ENCODE results near the gene CATSPER4. TPM values are rescaled to one million over a fixed set of nuclear protein-coding genes. Genes with fewer than 3 reads are reported as not detected.

Gene CATSPER4
- total RNA-seq, 1 experiment from 2014 or later, result not detected

DNA sequence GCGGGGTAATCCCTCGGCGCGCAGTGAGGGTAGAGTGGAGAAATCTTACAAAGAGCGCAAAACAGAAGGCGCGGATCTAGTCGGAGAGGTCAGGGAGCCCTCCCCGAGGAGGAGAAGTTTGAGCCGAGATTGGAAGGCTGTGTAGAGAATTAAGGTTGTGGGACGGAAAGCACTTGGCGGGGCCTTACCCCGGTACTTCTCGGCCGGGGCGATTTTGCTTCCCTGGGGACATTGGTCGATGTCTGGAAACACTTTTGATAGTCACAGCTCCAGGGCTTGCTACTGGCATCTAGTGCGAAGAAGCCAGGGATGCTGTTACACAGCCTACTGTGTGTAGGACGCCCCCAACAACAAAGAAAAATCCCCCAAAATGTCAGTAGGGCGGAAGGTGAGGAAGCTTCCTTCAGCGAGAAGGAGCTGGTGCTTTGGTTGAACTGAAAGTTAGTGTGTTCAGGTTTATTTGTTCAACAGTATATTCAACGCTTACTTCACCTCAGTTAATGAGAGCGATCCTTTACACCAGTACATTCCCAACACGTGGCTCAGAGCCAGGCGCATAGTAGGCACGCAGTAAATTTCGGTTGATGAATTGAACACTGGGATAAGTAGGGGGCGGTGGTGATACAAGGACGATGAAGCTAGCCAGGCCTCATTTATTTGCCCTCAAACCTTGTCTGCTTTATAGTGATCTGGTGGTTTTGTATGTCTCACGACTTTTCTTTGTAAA, 44.4 kb downstream of the CATSPER4 start:
- Histone ChIP-seq H3K4ac (ENCODE audit: low read depth, low read length) (no peak overlapping the region), H3K79me2 (ENCODE audit: insufficient read depth, low read length) (peaks cover 22% of the 10 kb centered on the region; the same call in 1 of the 2 replicates), H3K4me1 (ENCODE audit: insufficient read depth, low read length) (no peaks in the 10 kb centered on the region), H3K9me3 (ENCODE audit: control insufficient read depth, low read depth, low read length) (no peaks in the 10 kb centered on the region), H4K20me1 (ENCODE audit: control insufficient read depth, insufficient read depth, insufficient read length) (no peaks in the 10 kb centered on the region), H2BK15ac (ENCODE audit: low read depth, low read length) (no peak overlapping the region), H3K27ac (ENCODE audit: insufficient read length, low read depth, low read length) (no peak overlapping the region), H4K91ac (ENCODE audit: insufficient read length, low read depth, low read length) (no peak overlapping the region), H3K27me3 (ENCODE audit: insufficient read depth, low read length) (no peaks in the 10 kb centered on the region), H2AK5ac (ENCODE audit: insufficient read length, low read length) (no peak overlapping the region), H3K23me2 (ENCODE audit: insufficient read length, low read depth, low read length, poor library complexity, severe bottlenecking) (peaks cover 10% of the 10 kb centered on the region), H2BK120ac (ENCODE audit: low read depth, low read length, poor library complexity, severe bottlenecking) (no peak overlapping the region), H3K18ac (ENCODE audit: insufficient read length, low read depth, low read length) (no peak overlapping the region), H3K4me2 (ENCODE audit: insufficient read depth, insufficient read length, low read length) (peak overlapping the region; percentile 77), H2BK5ac (ENCODE audit: insufficient read length, low read length) (no peak overlapping the region), H3K9ac (ENCODE audit: extremely low read depth, insufficient read length, low read length) (peak overlapping the region; percentile 81), H3K23ac (ENCODE audit: insufficient read length, low read depth, low read length) (no peak overlapping the region), H4K8ac (replicated peaks; ENCODE audit: insufficient read length, low read depth, low read length) (no peak overlapping the region), H4K5ac (ENCODE audit: insufficient read length, low read depth, low read length) (no peak overlapping the region), H3K56ac (ENCODE audit: insufficient read length, low read depth, low read length) (no peak overlapping the region), H2BK12ac (ENCODE audit: insufficient read length, low read depth, low read length) (no peak overlapping the region), H3K14ac (ENCODE audit: insufficient read depth, low read length) (no peak overlapping the region; the same call in 1 of the 2 replicates), H2AFZ (ENCODE audit: low read length) (no peak overlapping the region), H3T11ph (ENCODE audit: low read length) (no peak overlapping the region), H2BK20ac (ENCODE audit: low read depth, low read length, poor library complexity, severe bottlenecking) (no peak overlapping the region), H3K79me1 (ENCODE audit: insufficient read depth, low read depth, low read length, poor library complexity, severe bottlenecking) (peaks cover 8% of the 10 kb centered on the region)
- Mint-ChIP-seq H3K4me3 (peak overlapping the region; percentile 96 to 98), H3K27ac (peak overlapping the region; percentile 38 to 97 (median 65)), H3K36me3 (ENCODE audit: insufficient read depth in 1 of 3, low read depth in 3 of 3) (peaks cover 18 to 24% (median 23%) of the 10 kb centered on the region in 3 experiments), H3K4me1 (peaks cover 23 to 24% of the 10 kb centered on the region in 2 experiments), H3K9me3 (peaks cover 4 to 12% of the 10 kb centered on the region in 2 experiments), H3K27me3 (ENCODE audit: low read depth) (peaks cover 5% of the 10 kb centered on the region)
- no peak for DNase-seq
- TF ChIP-seq, protein P1, sequence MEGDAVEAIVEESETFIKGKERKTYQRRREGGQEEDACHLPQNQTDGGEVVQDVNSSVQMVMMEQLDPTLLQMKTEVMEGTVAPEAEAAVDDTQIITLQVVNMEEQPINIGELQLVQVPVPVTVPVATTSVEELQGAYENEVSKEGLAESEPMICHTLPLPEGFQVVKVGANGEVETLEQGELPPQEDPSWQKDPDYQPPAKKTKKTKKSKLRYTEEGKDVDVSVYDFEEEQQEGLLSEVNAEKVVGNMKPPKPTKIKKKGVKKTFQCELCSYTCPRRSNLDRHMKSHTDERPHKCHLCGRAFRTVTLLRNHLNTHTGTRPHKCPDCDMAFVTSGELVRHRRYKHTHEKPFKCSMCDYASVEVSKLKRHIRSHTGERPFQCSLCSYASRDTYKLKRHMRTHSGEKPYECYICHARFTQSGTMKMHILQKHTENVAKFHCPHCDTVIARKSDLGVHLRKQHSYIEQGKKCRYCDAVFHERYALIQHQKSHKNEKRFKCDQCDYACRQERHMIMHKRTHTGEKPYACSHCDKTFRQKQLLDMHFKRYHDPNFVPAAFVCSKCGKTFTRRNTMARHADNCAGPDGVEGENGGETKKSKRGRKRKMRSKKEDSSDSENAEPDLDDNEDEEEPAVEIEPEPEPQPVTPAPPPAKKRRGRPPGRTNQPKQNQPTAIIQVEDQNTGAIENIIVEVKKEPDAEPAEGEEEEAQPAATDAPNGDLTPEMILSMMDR (conservative IDR thresholded peaks at IDR 0.05), result peak; percentile 23; the same call in 1 of the 3 replicates
- no CpG with 5 or more reads among the region's 30 CpGs for WGBS (ENCODE audit: extremely low coverage, insufficient read length, low lambda C conversion rate)
